HepG2 (cell line): ENCODE results near the gene PYGL. TPM values are rescaled to one million over a fixed set of nuclear protein-coding genes. Genes with fewer than 3 reads are reported as not detected.
A peak's percentile ranks its signal among the peaks of the same experiment; 100 is the strongest.

Source experiments
- ATAC-seq: fragments of 200-7000 bp; cut with Tn5 transposase; 3 replicates; pipeline ENCODE4 v1.9.1; 2020; ENCODE audit warnings: mild to moderate bottlenecking, moderate library complexity
- BruUV-seq: library from RNA; stranded (reverse); fragments of 400-500 nt; replicated peaks from 2 replicates; lab custom pipeline; 2021; lab: Mats Ljungman, UMichigan
- CTCF ChIA-PET: fragments of 300-600 bp; formaldehyde crosslinking; extraction: SDS; loops from one replicate; lab custom pipeline; 2021; ENCODE audit warnings: low total read pairs, inconsistent platforms, low intra/inter-chr PET ratio; lab: Yijun Ruan, JAX
- POLR2A ChIA-PET: fragments of 350-600 bp; sonication (Branson Sonifier 250); formaldehyde crosslinking; loops from one replicate; lab custom pipeline; 2020; ENCODE audit warnings: antibody characterized with exemption, inconsistent platforms; lab: Yijun Ruan, JAX
- DNase-seq: peaks from one replicate; pipeline ENCODE4 v3.0.0-alpha.2; 2015; ENCODE audit warnings: low spot score
- FAIRE-seq: peaks from 3 replicates; lab custom pipeline; 2011; peaks lifted over from hg19 to GRCh38; lab: Jason Lieb, UNC
- H2AFZ ChIP-seq: one replicate; pipeline ENCODE4 v1.6.1; 2011; ENCODE audit warnings: low read length, inconsistent platforms
- H3K27ac ChIP-seq: fragments of 300-600 bp; 3 replicates; pipeline ENCODE4 v1.8.0; 2011; ENCODE audit warnings: mixed run types, mild to moderate bottlenecking, mixed read lengths, low read length, inconsistent platforms; ENCODE audit not compliant: insufficient read depth; ENCODE audit errors: extremely low read length
- H3K27me3 ChIP-seq, 2 experiments: fragments of 200-600 bp in 1 of 2; 2 replicates in 1 of 2; 3 replicates in 1 of 2; pipeline versions ENCODE4 v1.6.0 to v1.8.0; 2011; ENCODE audit warnings: low read length in 2 of 2, mild to moderate bottlenecking in 2 of 2, moderate library complexity in 2 of 2, inconsistent platforms in 1 of 2; ENCODE audit not compliant: insufficient read depth in 2 of 2, control insufficient read depth in 1 of 2
- H3K36me3 ChIP-seq, 2 experiments: fragments of 200-600 bp in 1 of 2; replicated peaks in 1 of 2; 2 replicates in 1 of 2; 3 replicates in 1 of 2; pipeline versions ENCODE4 v1.5.1 to v1.8.0; 2011; ENCODE audit warnings: low read length in 2 of 2, inconsistent platforms in 1 of 2; ENCODE audit not compliant: insufficient read depth in 2 of 2, control insufficient read depth in 1 of 2
- H3K4me1 ChIP-seq: 2 replicates; pipeline ENCODE4 v1.5.1; 2012; ENCODE audit warnings: low read length, inconsistent platforms; ENCODE audit not compliant: insufficient read depth
- H3K4me2 ChIP-seq: 2 replicates; pipeline ENCODE4 v1.6.0; 2011; ENCODE audit warnings: low read depth, low read length, inconsistent platforms
- H3K4me3 ChIP-seq, 3 experiments: fragments of 200-600 bp in 1 of 3; sonication (generic), shearing (Covaris generic) in 1 of 3; replicated peaks in 1 of 3; 2 replicates each; pipeline ENCODE4 v1.5.1; 2011 to 2016; ENCODE audit warnings: low read length in 3 of 3, inconsistent platforms in 2 of 3, low read depth in 2 of 3, mild to moderate bottlenecking in 2 of 3, control low read depth in 1 of 3, mixed read lengths in 1 of 3; ENCODE audit not compliant: insufficient read depth in 1 of 3
- H3K79me2 ChIP-seq: one replicate; pipeline ENCODE4 v1.6.1; 2011; ENCODE audit warnings: low read length, inconsistent platforms; ENCODE audit not compliant: insufficient read depth
- H3K9ac ChIP-seq: 2 replicates; pipeline ENCODE4 v1.6.0; 2011; ENCODE audit warnings: mild to moderate bottlenecking, low read depth, low read length, inconsistent platforms; ENCODE audit not compliant: insufficient read depth
- H3K9me3 ChIP-seq: 2 replicates; pipeline ENCODE4 v1.5.1; 2012; ENCODE audit warnings: mild to moderate bottlenecking, low read length
- H4K20me1 ChIP-seq: 2 replicates; pipeline ENCODE4 v1.6.0; 2011; ENCODE audit warnings: inconsistent platforms, mild to moderate bottlenecking, low read length, moderate library complexity; ENCODE audit not compliant: insufficient read depth
- CEBPB ChIP-seq: IDR thresholded peaks from 2 replicates; pipeline ENCODE4 v1.6.1; 2011; ENCODE audit warnings: low read depth, low read length, improper control_type of control experiment, borderline replicate concordance
- EP300 ChIP-seq, 3 experiments: sonication (generic) in 1 of 3; formaldehyde crosslinking in 1 of 3; IDR thresholded peaks; 2 replicates each; pipeline versions ENCODE4 v1.5.1 to v1.6.1; 2011 to 2020; ENCODE audit warnings: low read depth in 2 of 3, low read length in 2 of 3, borderline replicate concordance in 1 of 3, improper control_type of control experiment in 1 of 3, mild to moderate bottlenecking in 1 of 3, missing genetic modification reagents in 1 of 3, moderate library complexity in 1 of 3
- HNF4A ChIP-seq: sonication (generic); formaldehyde crosslinking; IDR thresholded peaks from 2 replicates; pipeline ENCODE4 v1.4.0; 2020; ENCODE audit warnings: missing genetic modification reagents
- NFKBIZ ChIP-seq: IDR thresholded peaks from 2 replicates; pipeline ENCODE4 v1.6.1; 2018; ENCODE audit warnings: missing genetic modification reagents, missing compliant biosample characterization
- NFRKB ChIP-seq: fragments of 450-650 bp; IDR thresholded peaks from 2 replicates; pipeline ENCODE4 v1.6.1; 2017
- RARA ChIP-seq: IDR thresholded peaks from 2 replicates; pipeline ENCODE4 v1.6.1; 2016; ENCODE audit warnings: missing genetic modification reagents, missing compliant biosample characterization
- SKIL ChIP-seq: sonication (generic); formaldehyde crosslinking; IDR thresholded peaks from 2 replicates; pipeline ENCODE4 v1.8.0; 2022; ENCODE audit warnings: missing genetic modification reagents, mild to moderate bottlenecking, moderate library complexity, borderline replicate concordance
- SMYD3 ChIP-seq: sonication (generic); formaldehyde crosslinking; IDR thresholded peaks from 2 replicates; pipeline ENCODE4 v1.8.1; 2023; ENCODE audit warnings: mild to moderate bottlenecking, missing genetic modification reagents
- SOX13 ChIP-seq, 3 experiments: fragments of 450-650 bp in 1 of 3; sonication (generic) in 1 of 3; formaldehyde crosslinking in 1 of 3; IDR thresholded peaks in 2 of 3; conservative IDR thresholded peaks in 1 of 3; 2 replicates each; pipeline versions ENCODE4 v1.5.0 to v1.6.1; 2016 to 2020; ENCODE audit warnings: antibody characterized with exemption in 1 of 3, mild to moderate bottlenecking in 1 of 3, missing compliant biosample characterization in 1 of 3, missing genetic modification reagents in 1 of 3, moderate library complexity in 1 of 3
- TIGD3 ChIP-seq: sonication (generic); formaldehyde crosslinking; IDR thresholded peaks from 2 replicates; pipeline ENCODE4 v1.5.1; 2020; ENCODE audit warnings: mild to moderate bottlenecking, missing genetic modification reagents, borderline replicate concordance
- ZNF276 ChIP-seq: sonication (generic); formaldehyde crosslinking; IDR thresholded peaks from 2 replicates; pipeline ENCODE4 v1.4.0; 2020; ENCODE audit warnings: mild to moderate bottlenecking, low read depth, missing genetic modification reagents
- ZNF629 ChIP-seq: sonication (generic); formaldehyde crosslinking; conservative IDR thresholded peaks from 2 replicates; pipeline ENCODE4 v1.5.0; 2020; ENCODE audit warnings: missing genetic modification reagents
- WGBS: methylation state at CpG from one replicate; pipeline ENCODE4 v1.1.6; 2017; ENCODE audit warnings: low lambda C conversion rate; 5-methylcytosine and 5-hydroxymethylcytosine counted together
- in situ Hi-C: cut with HindIII; loops from 2 replicates; pipeline ENCODE4 v1.10.0; 2017; ENCODE audit warnings: low pct_unique_long_range_greater_than_20kb; ENCODE audit not compliant: extremely low pct_ligation_motif_present
- intact Hi-C: fragments of 100-400 bp; cut with micrococcal nuclease; formaldehyde crosslinking; loops from one replicate; pipeline ENCODE4 v1.10.0; 2022; ENCODE audit not compliant: unreplicated experiment
- polyA plus RNA-seq, 8 experiments: library from polyadenylated mRNA; depleted of rRNA in 3 of 8; stranded (reverse) in 7 of 8; unstranded in 1 of 8; fragments of >200 nt; fragmentation: Illumina TruSeq in 4 of 8; extraction: Trizol in 4 of 8; gene quantifications; 2 replicates each; pipeline versions ENCODE4 v1.2.1 to v1.2.3, GENCODE V29; 2011 to 2016; ENCODE audit warnings: low read depth in 4 of 8, missing spikeins in 1 of 8, mixed read lengths in 1 of 8; ENCODE audit not compliant: insufficient read depth in 1 of 8
- total RNA-seq, 5 experiments: library from RNA; depleted of rRNA; stranded (reverse); fragments of >200 nt; fragmentation: Illumina TruSeq; extraction: Trizol; gene quantifications; 2 replicates each; pipeline ENCODE4 v1.2.3, GENCODE V29; 2016; ENCODE audit warnings: low read depth in 1 of 5

PYGL gene
- total and polyA plus RNA-seq, 2 of the 13 experiments (the other 11 are each of a cell fraction or from before 2014, with no cell fraction given), result 98.4 to 110 TPM

GRCh38 chr14:50874757-50875156, 69.5 kb downstream of the PYGL start (continued):
- TF ChIP-seq HNF4A (CRISPR knock-in tag) (0 out of 2 replicates have a peak, but pooled peaks have one; percentile 6), ZNF629 (no peak), RARA (CRISPR knock-in tag) (peak; percentile 72), SOX13 (IDR thresholded peaks at IDR 0.05) (0 out of 2 replicates have a peak, but pooled peaks have one; percentile 35), SOX13 (CRISPR knock-in tag; conservative IDR thresholded peaks at IDR 0.05 in 1 of 2, IDR thresholded peaks at IDR 0.05 in 1 of 2) (peak in 1 of 2 experiments; percentile 84; a peak in 2 of 4 replicates), EP300 (IDR thresholded peaks at IDR 0.05; ENCODE audit: low read depth in 2 of 2, low read length in 2 of 2) (peak in 1 of 2 experiments; percentile 60; a peak in 2 of 4 replicates), EP300 (CRISPR knock-in tag; IDR thresholded peaks at IDR 0.05; ENCODE audit: borderline replicate concordance) (no peak), SKIL (peak; percentile 79; the same call in 1 of the 2 replicates)

- FAIRE-seq (no peak), DNase-seq (no peak), ATAC-seq (no peak)
- Histone ChIP-seq H3K36me3 (no peaks in the 10 kb centered on the region), H3K4me1 (peaks cover 47% of the 10 kb centered on the region), H2AFZ (no peak within 1 kb of the TSS), H3K27ac (no peak within 1 kb of the TSS), H3K79me2 (no peaks in the 10 kb centered on the region), H3K9me3 (no peaks in the 10 kb centered on the region), H3K9ac (no peak within 1 kb of the TSS), H3K4me2 (no peak within 1 kb of the TSS), H4K20me1 (no peaks in the 10 kb centered on the region), H3K27me3 (no peaks in the 10 kb centered on the region), H3K4me3 (no peak within 1 kb of the TSS)
- intact Hi-C loops, result no loop called here
- POLR2A ChIA-PET, result no interaction called here
- CTCF ChIA-PET, result no interaction called here
- no TSS peak for BruUV-seq
- in situ Hi-C loops, result no loop called here
- 98% methylated on average over 36 of the region's 63 CpGs for WGBS
- no peak for TF ChIP-seq ZNF276
- no peak for TF ChIP-seq TIGD3 (CRISPR knock-in tag)
- TF ChIP-seq NFRKB, result no peak
- no peak for TF ChIP-seq CEBPB
- no peak for TF ChIP-seq SMYD3 (CRISPR knock-in tag)
- TF ChIP-seq NFKBIZ (CRISPR knock-in tag), result no peak
- TF ChIP-seq HNF4A (CRISPR knock-in tag), result no peak
Observed at GRCh38 chr14:50871914-50872732, 72.2 kb downstream of the PYGL start, which contains the start of gene ABHD12B. ABHD12B (plus strand) TSS chr14:50872053; CDS start chr14:50872175, 122 bp downstream.
